ENCODE results near the gene TNRC6C.

Gene TNRC6C

GRCh38 chr17:78116411-78116810 is 157.9 kb downstream of the TNRC6C start:
- no peak for DNase-seq

- no peak for DNase-seq
These were observed 158.8 kb downstream of the TNRC6C start for GRCh38 chr17:78117027-78117981.

GRCh38 chr17:78118801-78119241 is 160.3 kb downstream of the TNRC6C start:
- no peak for DNase-seq

GRCh38 chr17:78120537-78120936 is 162.0 kb downstream of the TNRC6C start:
- DNase-seq = no peak

GRCh38 chr17:78120971-78121800 is 162.7 kb downstream of the TNRC6C start:
- DNase-seq = no peak

GRCh38 chr17:78121801-78122215 is 163.3 kb downstream of the TNRC6C start:
- DNase-seq = no peak

- no peak for DNase-seq
These were observed 163.9 kb downstream of the TNRC6C start for GRCh38 chr17:78122216-78122930.

GRCh38 chr17:78122931-78123249 is 164.4 kb downstream of the TNRC6C start:
- DNase-seq = no peak

- DNase-seq = no peak
These were observed 164.9 kb downstream of the TNRC6C start for GRCh38 chr17:78123258-78123929.

GRCh38 chr17:78124081-78124835 is 165.8 kb downstream of the TNRC6C start:
- no peak for DNase-seq

- no peak for DNase-seq
These were observed 166.3 kb downstream of the TNRC6C start for GRCh38 chr17:78124836-78125137.

GRCh38 chr17:78125138-78125913 is 166.8 kb downstream of the TNRC6C start:
- no peak for DNase-seq

GRCh38 chr17:78125976-78126894 is 167.7 kb downstream of the TNRC6C start:
- no peak for DNase-seq

GRCh38 chr17:78126895-78127238 is 168.4 kb downstream of the TNRC6C start:
- DNase-seq = no peak

- DNase-seq = no peak
These were observed 168.9 kb downstream of the TNRC6C start for GRCh38 chr17:78127239-78127887.

GRCh38 chr17:78127888-78128550 is 169.5 kb downstream of the TNRC6C start:
- DNase-seq = no peak

GRCh38 chr17:78128551-78129350 is 170.2 kb downstream of the TNRC6C start, which contains the start of gene TMC6:
Gene TMC6 (minus strand): TSS chr17:78128755. CDS start chr17:78126832, 1,923 bp downstream.
- DNase-seq = no peak

Data from NCI-H1436 treated with DMSO at 0.1 percent for 48 hours (cell line).